HUES64 (cell line): Measurements from ENCODE around the gene AIFM1.

Experiments
- H3K27ac ChIP-seq: 2 replicates; pipeline ENCODE4 v1.7.0; 2013; ENCODE audit warnings: low read depth, low read length, inconsistent platforms
- H3K27me3 ChIP-seq: 2 replicates; pipeline ENCODE4 v1.6.1; 2013; ENCODE audit warnings: mild to moderate bottlenecking, low read length; ENCODE audit not compliant: insufficient read depth
- H3K36me3 ChIP-seq: 2 replicates; pipeline ENCODE4 v1.6.1; 2013; ENCODE audit warnings: mild to moderate bottlenecking, low read length; ENCODE audit not compliant: insufficient read depth
- H3K4me1 ChIP-seq: 2 replicates; pipeline ENCODE4 v1.6.1; 2013; ENCODE audit warnings: mild to moderate bottlenecking, low read length, moderate library complexity; ENCODE audit not compliant: insufficient read depth
- H3K4me3 ChIP-seq: 2 replicates; pipeline ENCODE4 v1.5.1; 2013; ENCODE audit warnings: mild to moderate bottlenecking, low read length, moderate library complexity
- H3K9ac ChIP-seq: 2 replicates; pipeline ENCODE4 v1.6.1; 2013; ENCODE audit warnings: mild to moderate bottlenecking, low read depth, low read length
- H3K9me3 ChIP-seq: 2 replicates; pipeline ENCODE4 v1.6.1; 2013; ENCODE audit warnings: low read depth, low read length; ENCODE audit not compliant: insufficient read depth
- WGBS: fragments of 150-250, 120-280 bp; methylation state at CpG from one replicate; pipeline ENCODE4 v1.1.7; 2013; ENCODE audit warnings: missing lambda C conversion rate; 5-methylcytosine and 5-hydroxymethylcytosine counted together

The AIFM1 gene

GRCh38 chrX:130085551-130086446 lies 79.8 kb downstream of the AIFM1 start:
- no peak overlapping the region for H3K27ac ChIP-seq
- H3K27me3 ChIP-seq, result no peaks in the 10 kb centered on the region
- peaks cover 12% of the 10 kb centered on the region for H3K4me1 ChIP-seq
- 90% methylated on average over 9 of the region's 11 CpGs for whole genome bisulfite sequencing
- H3K36me3 ChIP-seq, result no peaks in the 10 kb centered on the region
- no peaks in the 10 kb centered on the region for H3K9me3 ChIP-seq
- H3K9ac ChIP-seq, result no peak overlapping the region
- no peak overlapping the region for H3K4me3 ChIP-seq

- Histone ChIP-seq H3K36me3 (no peaks in the 10 kb centered on the region), H3K9me3 (no peaks in the 10 kb centered on the region), H3K27me3 (no peaks in the 10 kb centered on the region), H3K4me3 (no peak overlapping the region), H3K4me1 (peaks cover 12% of the 10 kb centered on the region), H3K27ac (no peak overlapping the region), H3K9ac (no peak overlapping the region)
- 89% methylated on average over 7 of the region's 9 CpGs for WGBS
These were observed 80.9 kb downstream of the AIFM1 start for GRCh38 chrX:130084631-130085237.

GRCh38 chrX:130083656-130084382 lies 81.8 kb downstream of the AIFM1 start:
- WGBS, result 77% methylated on average over 15 of the region's 15 CpGs
- Histone ChIP-seq H3K4me1 (peaks cover 12% of the 10 kb centered on the region), H3K27ac (no peak overlapping the region), H3K27me3 (no peaks in the 10 kb centered on the region), H3K9me3 (no peaks in the 10 kb centered on the region), H3K9ac (no peak overlapping the region), H3K36me3 (no peaks in the 10 kb centered on the region), H3K4me3 (no peak overlapping the region)

GRCh38 chrX:130083107-130083490 lies 82.5 kb downstream of the AIFM1 start:
- Histone ChIP-seq H3K4me1 (peaks cover 12% of the 10 kb centered on the region), H3K36me3 (no peaks in the 10 kb centered on the region), H3K9me3 (no peaks in the 10 kb centered on the region), H3K9ac (no peak overlapping the region), H3K27ac (no peak overlapping the region), H3K4me3 (no peak overlapping the region), H3K27me3 (no peaks in the 10 kb centered on the region)
- 9% methylated on average over 4 of the region's 7 CpGs for WGBS

GRCh38 chrX:130082244-130083106 lies 83.2 kb downstream of the AIFM1 start:
- H3K9me3 ChIP-seq, result no peaks in the 10 kb centered on the region
- peaks cover 12% of the 10 kb centered on the region for H3K4me1 ChIP-seq
- no peak overlapping the region for H3K27ac ChIP-seq
- 65% methylated on average over 14 of the region's 28 CpGs for WGBS
- H3K9ac ChIP-seq, result no peak overlapping the region
- H3K4me3 ChIP-seq, result no peak overlapping the region
- no peaks in the 10 kb centered on the region for H3K27me3 ChIP-seq
- no peaks in the 10 kb centered on the region for H3K36me3 ChIP-seq

- H3K27ac ChIP-seq, result no peak overlapping the region
- H3K9ac ChIP-seq, result no peak overlapping the region
- no peak overlapping the region for H3K4me3 ChIP-seq
- H3K4me1 ChIP-seq, result peaks cover 12% of the 10 kb centered on the region
- no peaks in the 10 kb centered on the region for H3K9me3 ChIP-seq
- 63% methylated on average over 11 of the region's 12 CpGs for WGBS
- H3K36me3 ChIP-seq, result no peaks in the 10 kb centered on the region
- H3K27me3 ChIP-seq, result no peaks in the 10 kb centered on the region
These were observed 84.1 kb downstream of the AIFM1 start for GRCh38 chrX:130081421-130082045.

- no peak overlapping the region for H3K27ac ChIP-seq
- WGBS, result 91% methylated on average over 7 of the region's 7 CpGs
These were observed 84.8 kb downstream of the AIFM1 start for GRCh38 chrX:130080791-130081367.

GRCh38 chrX:130079824-130080406 lies 85.7 kb downstream of the AIFM1 start:
- no peaks in the 10 kb centered on the region for H3K36me3 ChIP-seq
- no peaks in the 10 kb centered on the region for H3K9me3 ChIP-seq
- H3K27me3 ChIP-seq, result no peaks in the 10 kb centered on the region
- H3K9ac ChIP-seq, result no peak overlapping the region
- H3K4me3 ChIP-seq, result no peak overlapping the region
- H3K27ac ChIP-seq, result no peak overlapping the region
- 42% methylated on average over 7 of the region's 9 CpGs for WGBS
- H3K4me1 ChIP-seq, result peaks cover 12% of the 10 kb centered on the region

More at GRCh38 chrX:130080791-130081367, 84.8 kb downstream of the AIFM1 start:
- no peaks in the 10 kb centered on the region for H3K9me3 ChIP-seq
- no peaks in the 10 kb centered on the region for H3K27me3 ChIP-seq
- H3K4me3 ChIP-seq, result no peak overlapping the region
- H3K36me3 ChIP-seq, result no peaks in the 10 kb centered on the region
- H3K9ac ChIP-seq, result no peak overlapping the region
- H3K4me1 ChIP-seq, result peaks cover 12% of the 10 kb centered on the region
